Esophagus (tissue), 2 donors: ENCODE measurements around the gene PPP2R2C. TPM values are rescaled to one million over a fixed set of nuclear protein-coding genes. Genes with fewer than 3 reads are reported as not detected.

ENCODE experiments used
- H3K27ac ChIP-seq, 2 donors: one replicate each; pipeline ENCODE4 v1.5.1; 2013; ENCODE audit warnings: low read depth in 2 of 2, mild to moderate bottlenecking in 2 of 2, inconsistent platforms in 1 of 2, low read length in 1 of 2, moderate library complexity in 1 of 2
- H3K27me3 ChIP-seq, 2 donors: one replicate each; pipeline ENCODE4 v1.6.1; 2013; ENCODE audit warnings: low read length in 2 of 2, control low read depth in 1 of 2, mild to moderate bottlenecking in 1 of 2; ENCODE audit not compliant: insufficient read depth in 2 of 2, control insufficient read depth in 1 of 2
- H3K36me3 ChIP-seq, 2 donors: one replicate each; pipeline ENCODE4 v1.6.1; 2013; ENCODE audit warnings: low read length in 1 of 2; ENCODE audit not compliant: control insufficient read depth in 2 of 2, insufficient read depth in 2 of 2
- H3K4me1 ChIP-seq, 2 donors: one replicate each; pipeline ENCODE4 v1.6.1; 2013; ENCODE audit warnings: low read length in 1 of 2; ENCODE audit not compliant: control insufficient read depth in 2 of 2, insufficient read depth in 2 of 2
- H3K4me3 ChIP-seq, 2 donors: one replicate each; pipeline ENCODE4 v1.5.1; 2013; ENCODE audit warnings: low read length in 2 of 2, mild to moderate bottlenecking in 2 of 2, low read depth in 1 of 2, moderate library complexity in 1 of 2
- H3K9me3 ChIP-seq, 2 donors: one replicate each; pipeline ENCODE4 v1.6.1; 2013; ENCODE audit warnings: mild to moderate bottlenecking in 2 of 2, low read depth in 1 of 2, low read length in 1 of 2, moderate library complexity in 1 of 2; ENCODE audit not compliant: control insufficient read depth in 2 of 2, insufficient read depth in 1 of 2
- WGBS, 2 donors: extraction: QIAGEN DNeasy Blood & Tissue Kit; methylation state at CpG; one replicate each; pipeline ENCODE4 v1.1.7; 2013; 5-methylcytosine and 5-hydroxymethylcytosine counted together
- polyA plus RNA-seq, 2 donors: library from polyadenylated mRNA; stranded (reverse); fragments of 200-250 nt; gene quantifications; one replicate each; pipeline ENCODE4 v1.2.3, GENCODE V29; 2013
- donor health status: healthy with polysubstance abuse.
- donor health status: Bipolar disorder and iron deficiency.

PPP2R2C gene
- polyA plus RNA-seq, 2 donors: 23.2 to 26.7 TPM

DNA sequence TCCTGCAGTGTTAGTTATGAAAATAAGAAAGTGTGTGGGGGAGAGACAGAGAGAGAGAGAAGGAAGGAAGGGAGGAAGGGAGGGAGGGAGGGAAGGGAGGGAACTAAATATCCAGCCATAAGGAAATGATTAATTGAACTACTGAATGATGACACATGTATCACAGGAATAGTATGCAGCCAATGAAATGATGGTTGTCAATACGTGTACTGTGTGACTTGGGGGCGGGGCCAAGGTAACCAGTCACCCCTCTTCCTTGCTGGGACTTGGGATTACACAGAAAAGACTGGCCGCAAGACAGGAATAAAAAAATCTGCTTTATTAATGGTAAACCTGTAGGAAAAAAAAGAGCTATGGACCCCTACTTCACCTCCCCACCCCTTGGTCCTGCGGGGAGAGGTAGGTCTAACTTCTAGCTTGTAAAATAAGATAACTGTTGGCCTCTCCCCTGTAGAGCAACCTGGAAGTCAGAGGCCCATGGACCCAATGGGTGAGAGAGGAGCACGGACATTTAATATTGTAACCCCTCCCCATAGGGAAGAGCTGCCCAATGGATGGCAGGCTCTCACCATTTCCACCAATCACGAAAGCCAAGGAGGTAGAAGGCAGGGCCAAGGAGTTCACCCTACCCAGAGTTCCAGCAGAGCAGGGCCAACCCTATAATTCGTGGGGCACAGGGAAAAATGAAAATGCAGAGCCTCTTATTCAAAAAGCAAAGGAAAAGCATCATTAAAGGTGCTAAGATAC, 7.4 kb downstream of the PPP2R2C start:
- WGBS, 2 donors: 72 to 76% methylated on average over 7 of the region's 7 CpGs
- H3K36me3 ChIP-seq: peaks cover 2 to 3% of the 10 kb centered on the region in 2 donors
- no peaks in the 10 kb centered on the region for H3K9me3 ChIP-seq
- H3K4me3 ChIP-seq: no peak overlapping the region
- H3K4me1 ChIP-seq: peaks cover 3 to 6% of the 10 kb centered on the region in 2 donors
- H3K27me3 ChIP-seq: no peaks in the 10 kb centered on the region
- H3K27ac ChIP-seq: no peak overlapping the region

- Histone ChIP-seq H3K27me3 (no peaks in the 10 kb centered on the region), H3K36me3 (peaks cover under 1 to 3% of the 10 kb centered on the region in 2 donors), H3K9me3 (peaks cover 3 to 6% of the 10 kb centered on the region in 2 donors), H3K4me3 (no peak overlapping the region), H3K4me1 (peaks cover 3% of the 10 kb centered on the region in 2 donors), H3K27ac (no peak overlapping the region)
- 69 to 77% methylated on average over 10 to 11 of the region's 11 CpGs for WGBS, 2 donors
Observed at GRCh38 chr4:6463311-6464289, 8.8 kb downstream of the PPP2R2C start.

GRCh38 chr4:6461301-6462165, 10.9 kb downstream of the PPP2R2C start:
- WGBS, 2 donors: 81 to 83% methylated on average over 9 of the region's 9 CpGs
- Histone ChIP-seq H3K4me1 (peaks cover 0 to 3% of the 10 kb centered on the region in 2 donors), H3K27me3 (no peaks in the 10 kb centered on the region), H3K27ac (no peak overlapping the region), H3K9me3 (peaks cover 3 to 11% of the 10 kb centered on the region in 2 donors), H3K36me3 (peaks cover 3% of the 10 kb centered on the region in 2 donors), H3K4me3 (no peak overlapping the region)

- Histone ChIP-seq H3K4me3 (no peak overlapping the region), H3K27ac (no peak overlapping the region), H3K9me3 (peaks cover 3 to 11% of the 10 kb centered on the region in 2 donors), H3K36me3 (peaks cover 3 to 5% of the 10 kb centered on the region in 2 donors), H3K4me1 (peaks cover 0 to 3% of the 10 kb centered on the region in 2 donors), H3K27me3 (no peaks in the 10 kb centered on the region)
- WGBS, 2 donors: 75 to 82% methylated on average over 9 of the region's 9 CpGs
Observed at GRCh38 chr4:6460876-6461275, 11.5 kb downstream of the PPP2R2C start.

DNA sequence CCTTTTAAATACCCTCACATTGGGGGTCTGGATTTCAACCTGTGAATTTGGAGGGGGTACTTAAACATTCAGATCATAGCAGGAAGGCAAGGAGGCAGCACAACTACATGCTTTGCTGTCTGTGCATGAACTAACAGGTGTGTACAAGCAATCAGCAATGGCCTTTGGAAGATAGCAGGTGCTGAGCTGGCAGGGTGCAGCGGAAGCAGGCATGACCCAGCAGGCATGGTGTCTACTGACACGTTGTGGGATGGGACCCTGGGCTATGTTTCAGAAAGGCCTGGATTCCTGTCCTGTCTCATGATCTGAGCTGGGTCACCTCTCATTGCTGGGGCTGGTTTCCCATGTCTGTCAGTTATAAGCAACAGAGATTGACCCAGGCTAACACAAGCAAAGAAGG, 13.9 kb downstream of the PPP2R2C start:
- no peaks in the 10 kb centered on the region for H3K27me3 ChIP-seq
- peaks cover 0 to 3% of the 10 kb centered on the region in 2 donors for H3K4me1 ChIP-seq
- no peak overlapping the region for H3K4me3 ChIP-seq
- H3K27ac ChIP-seq: no peak overlapping the region
- H3K36me3 ChIP-seq: peaks cover 3 to 5% of the 10 kb centered on the region in 2 donors
- peaks cover 3 to 11% of the 10 kb centered on the region in 2 donors for H3K9me3 ChIP-seq
- WGBS, 2 donors: 48 to 77% methylated on average over 2 of the region's 2 CpGs

DNA sequence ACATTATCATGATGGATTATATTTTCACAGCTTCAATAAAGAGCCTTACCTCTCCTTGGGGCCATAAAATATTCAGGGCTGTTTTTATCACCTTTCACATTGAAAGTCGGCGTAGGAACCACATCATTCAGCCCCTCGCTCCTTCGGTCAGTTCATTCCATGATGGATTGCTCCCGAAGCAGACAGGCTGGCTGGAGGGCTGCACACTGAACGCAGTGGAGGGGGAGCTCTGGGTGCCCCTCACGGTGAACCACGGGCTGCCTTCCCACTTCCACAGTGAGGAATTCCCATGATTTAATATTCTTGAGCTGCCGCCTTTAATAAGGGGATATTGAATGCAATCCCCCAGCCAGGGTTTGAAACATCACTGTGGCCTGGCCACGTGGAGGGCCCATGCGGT, 16.0 kb downstream of the PPP2R2C start:
- peaks cover 3 to 11% of the 10 kb centered on the region in 2 donors for H3K9me3 ChIP-seq
- 67 to 77% methylated on average over 11 of the region's 11 CpGs for WGBS, 2 donors
- no peaks in the 10 kb centered on the region for H3K4me1 ChIP-seq

GRCh38 chr4:6454112-6454910, 18.1 kb downstream of the PPP2R2C start:
- peaks cover 0 to 5% of the 10 kb centered on the region in 2 donors for H3K36me3 ChIP-seq
- H3K4me3 ChIP-seq: no peak overlapping the region
- 75 to 76% methylated on average over 13 of the region's 13 CpGs for WGBS, 2 donors
- H3K27ac ChIP-seq: no peak overlapping the region
- H3K4me1 ChIP-seq: no peaks in the 10 kb centered on the region
- H3K27me3 ChIP-seq: no peaks in the 10 kb centered on the region
- peaks cover 3 to 11% of the 10 kb centered on the region in 2 donors for H3K9me3 ChIP-seq

More for the DNA sequence above, 16.0 kb downstream of the PPP2R2C start:
- no peaks in the 10 kb centered on the region for H3K27me3 ChIP-seq
- no peak overlapping the region for H3K27ac ChIP-seq
- H3K36me3 ChIP-seq: peaks cover 3 to 5% of the 10 kb centered on the region in 2 donors
- H3K4me3 ChIP-seq: no peak overlapping the region

- Histone ChIP-seq H3K4me1 (peaks cover 0 to 4% of the 10 kb centered on the region in 2 donors), H3K36me3 (peaks cover 0 to 5% of the 10 kb centered on the region in 2 donors), H3K27me3 (no peaks in the 10 kb centered on the region), H3K9me3 (peaks cover 0 to 6% of the 10 kb centered on the region in 2 donors), H3K4me3 (no peak overlapping the region), H3K27ac (no peak overlapping the region)
- 59 to 64% methylated on average over 8 of the region's 8 CpGs for WGBS, 2 donors
Observed at GRCh38 chr4:6453688-6453990, 18.8 kb downstream of the PPP2R2C start.
